ENCODE results near the gene CD300LB.

DNA sequence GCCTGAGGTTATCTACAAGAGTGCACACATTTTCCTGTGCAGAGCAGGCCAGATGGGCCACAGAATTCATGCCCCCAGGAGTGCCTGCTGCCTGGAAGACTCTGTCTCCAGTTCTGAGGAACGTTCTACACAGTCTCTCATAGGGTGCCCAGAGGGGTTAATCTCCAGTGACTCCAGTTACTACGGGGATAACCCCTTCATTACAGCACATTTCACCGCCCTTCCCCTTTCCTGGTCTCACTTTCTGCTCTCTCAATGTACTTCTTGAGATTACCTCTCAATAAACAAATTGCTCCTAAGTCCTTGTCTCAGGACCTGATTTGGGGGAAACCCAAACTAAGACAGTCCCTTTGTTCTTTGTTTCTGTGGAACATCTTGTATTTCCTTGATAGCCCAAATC, 30.3 kb upstream of the CD300LB start:
- TF ChIP-seq GATA3 (IDR thresholded peaks at IDR 0.05; ENCODE audit: low read depth, low read length) (no peak), GATA2 (IDR thresholded peaks at IDR 0.05; ENCODE audit: low read depth, low read length) (no peak)

Measured in SH-SY5Y (cell line).